ENCODE results near the gene SLC43A2.
"Not testable (repeated sequence)": the region's sequence is repeated elsewhere in the genome, so short reads cannot be mapped to it uniquely, and the experiment has no call there.

Gene SLC43A2

DNA sequence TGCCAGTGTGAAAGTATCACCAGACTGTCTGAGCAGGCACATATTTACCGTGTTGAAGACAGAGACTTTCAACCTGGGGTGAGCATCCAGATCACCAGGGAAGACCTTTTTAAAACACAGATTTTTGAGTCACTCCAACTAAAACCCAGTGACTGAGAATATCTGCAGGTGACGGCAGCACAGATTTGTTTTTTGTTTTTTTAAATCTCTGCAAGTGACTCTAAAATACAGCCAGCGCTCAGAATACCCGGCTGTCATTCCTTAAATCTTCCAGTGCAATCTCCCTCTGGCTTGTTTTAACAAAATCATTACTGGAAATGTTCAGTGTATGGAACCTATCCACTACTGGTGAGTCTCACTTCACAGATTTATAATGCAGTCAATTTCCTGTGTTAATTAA lies 92.9 kb downstream of the SLC43A2 start:
- no peak for DNase-seq (ENCODE audit: low read depth)

DNA sequence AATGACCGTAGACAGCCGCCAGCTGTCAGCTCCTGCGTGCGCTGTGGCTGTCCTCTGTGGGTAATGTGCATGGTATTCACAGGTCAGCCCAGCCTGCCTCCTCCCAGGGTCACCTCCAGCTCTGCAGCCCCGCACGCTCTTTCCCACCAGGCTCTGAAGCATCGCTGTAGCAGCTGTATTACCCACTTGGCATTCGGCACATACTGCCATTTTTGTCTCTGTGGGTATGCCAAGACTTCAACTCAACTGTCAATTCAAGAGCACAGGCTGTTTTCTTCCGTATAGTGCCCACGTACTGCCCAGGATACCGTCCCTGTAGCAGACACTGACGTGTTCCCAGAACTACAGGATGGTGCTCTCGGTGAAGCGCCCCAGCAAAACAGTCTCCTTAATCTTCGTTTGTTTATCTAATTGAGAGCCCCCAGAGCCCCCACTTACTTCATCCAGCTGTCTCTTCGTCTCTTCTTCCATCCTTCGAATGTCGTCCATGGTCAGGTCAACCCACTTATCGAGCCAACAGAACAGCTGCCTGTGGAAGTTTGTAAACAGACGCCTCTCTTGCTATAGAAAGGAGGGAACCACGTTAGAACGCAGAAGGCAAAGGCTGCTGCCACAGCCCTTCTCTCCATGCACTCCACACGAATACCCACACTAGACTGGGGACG lies 94.8 kb downstream of the SLC43A2 start:
- no peak for DNase-seq (ENCODE audit: low read depth)

DNA sequence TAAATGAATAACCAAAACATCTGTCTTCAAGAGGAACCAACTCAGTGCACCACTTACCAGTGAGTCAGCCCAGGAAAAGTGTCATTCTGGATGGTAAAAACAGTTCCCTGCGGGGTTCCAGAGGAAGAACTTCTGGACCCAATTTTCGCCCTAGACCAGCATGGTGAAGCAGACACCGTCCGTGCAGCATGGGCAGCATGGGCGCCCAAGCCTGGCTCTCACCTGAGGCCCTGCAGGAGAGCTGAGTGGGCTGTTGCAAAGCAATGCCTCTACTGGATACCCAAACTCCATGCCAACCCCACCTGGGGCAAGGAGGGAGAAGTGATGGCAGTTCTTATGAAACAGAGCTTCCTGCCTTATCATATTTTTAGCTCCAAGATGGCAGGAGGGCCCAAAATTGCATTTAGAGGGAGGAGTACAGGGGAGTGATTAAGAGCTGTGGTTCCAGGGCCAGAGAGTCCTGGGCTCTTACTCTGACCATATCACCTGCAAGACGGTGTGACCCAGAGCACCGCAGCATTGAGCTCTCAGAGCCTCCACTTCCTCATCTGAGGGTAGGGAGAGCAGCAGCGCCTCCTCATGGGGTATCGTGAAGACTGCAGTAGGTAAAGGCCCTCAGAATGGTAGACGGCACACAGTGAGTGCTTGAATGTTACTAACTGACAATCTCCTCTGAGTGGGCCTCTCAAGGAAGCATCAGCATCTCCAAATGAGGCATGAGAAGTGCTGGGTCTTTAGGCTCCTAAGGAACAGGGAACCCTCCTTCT lies 95.6 kb downstream of the SLC43A2 start:
- DNase-seq (ENCODE audit: low read depth): no peak

DNA sequence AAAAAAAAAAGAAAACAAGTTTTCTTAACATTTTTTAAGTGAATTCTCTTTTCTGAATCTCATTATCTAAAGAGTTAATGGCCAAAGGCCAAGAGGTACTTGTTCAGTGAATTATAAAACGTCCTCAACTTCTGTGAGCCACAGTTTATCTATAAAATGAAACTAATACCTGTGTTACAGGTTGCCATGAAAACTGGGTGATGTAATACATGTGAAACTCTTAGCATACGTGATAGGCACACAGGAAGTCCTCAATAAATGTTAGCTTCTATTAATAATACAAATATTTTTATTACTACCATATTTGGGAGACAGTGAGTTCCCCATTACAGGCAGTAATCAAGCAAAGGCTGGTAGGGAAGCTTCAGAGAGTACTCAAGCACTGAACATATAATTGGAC lies 98.8 kb downstream of the SLC43A2 start:
- DNase-seq (ENCODE audit: low read depth): no peak

DNA sequence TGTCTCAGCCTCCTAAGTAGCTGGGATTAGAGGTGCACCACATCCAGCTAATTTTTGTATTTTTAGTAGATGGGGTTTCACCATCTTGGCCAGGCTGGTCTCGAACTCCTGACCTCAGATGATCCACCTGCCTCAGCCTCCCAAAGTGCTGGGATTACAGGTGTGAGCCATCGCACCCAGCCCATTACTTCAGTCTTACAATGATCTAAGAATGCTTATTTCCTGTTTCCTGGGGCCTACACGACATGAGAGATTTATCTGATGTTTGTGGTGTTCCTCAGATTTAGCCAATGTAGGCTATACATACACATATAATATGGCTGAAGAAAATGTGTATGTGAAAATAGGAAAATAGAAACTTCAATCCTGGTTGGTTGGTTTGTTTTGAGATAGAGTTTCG lies 101.8 kb downstream of the SLC43A2 start:
- DNase-seq (ENCODE audit: low read depth): not testable (repeated sequence)

DNA sequence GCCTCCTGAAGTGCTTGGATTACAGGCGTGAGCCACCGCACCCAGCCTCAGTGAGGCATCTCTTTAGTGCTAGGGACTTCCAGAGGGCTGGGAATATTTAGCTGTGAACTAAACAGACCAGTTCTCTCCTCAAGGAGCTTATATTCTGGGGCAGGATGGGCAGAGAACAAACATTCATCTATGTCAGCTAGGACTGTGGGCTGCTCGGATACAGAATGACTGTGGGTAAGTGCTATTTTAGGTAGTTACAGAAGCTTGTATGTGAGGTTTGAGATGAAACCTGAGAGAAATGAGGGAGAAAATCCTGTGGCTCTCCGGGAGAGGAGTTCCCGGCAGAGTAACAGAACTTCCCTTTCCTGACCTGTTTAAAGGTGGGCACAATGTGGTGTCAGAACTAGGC lies 106.0 kb downstream of the SLC43A2 start:
- DNase-seq (ENCODE audit: low read depth): no peak

DNA sequence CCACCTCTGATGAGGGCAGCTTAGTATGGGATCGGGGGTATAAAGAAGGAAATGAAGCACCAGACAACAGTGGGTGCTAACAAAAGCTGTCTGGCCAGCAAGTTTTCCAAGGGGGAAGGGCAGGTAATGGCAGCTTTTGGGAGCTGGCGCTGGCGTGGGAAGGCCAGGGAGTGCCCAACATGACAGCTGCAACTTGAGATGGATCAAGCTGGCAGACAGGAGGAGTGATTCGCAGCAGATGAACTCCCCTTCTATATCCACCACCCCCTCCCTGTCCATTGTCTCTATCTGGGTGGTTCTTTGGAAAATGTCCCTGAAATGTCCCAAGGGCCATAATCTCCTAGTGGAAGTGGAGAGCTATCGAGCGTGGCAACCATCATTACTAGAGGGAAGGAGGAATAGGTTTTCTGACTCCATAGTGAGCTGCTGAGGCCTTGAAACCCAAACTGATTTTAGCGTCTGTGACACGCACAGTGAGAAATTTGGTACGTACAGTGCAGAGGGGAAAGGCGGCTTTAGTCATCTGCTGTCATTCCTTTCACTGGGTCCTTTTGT lies 107.5 kb downstream of the SLC43A2 start:
- DNase-seq (ENCODE audit: low read depth): no peak

DNA sequence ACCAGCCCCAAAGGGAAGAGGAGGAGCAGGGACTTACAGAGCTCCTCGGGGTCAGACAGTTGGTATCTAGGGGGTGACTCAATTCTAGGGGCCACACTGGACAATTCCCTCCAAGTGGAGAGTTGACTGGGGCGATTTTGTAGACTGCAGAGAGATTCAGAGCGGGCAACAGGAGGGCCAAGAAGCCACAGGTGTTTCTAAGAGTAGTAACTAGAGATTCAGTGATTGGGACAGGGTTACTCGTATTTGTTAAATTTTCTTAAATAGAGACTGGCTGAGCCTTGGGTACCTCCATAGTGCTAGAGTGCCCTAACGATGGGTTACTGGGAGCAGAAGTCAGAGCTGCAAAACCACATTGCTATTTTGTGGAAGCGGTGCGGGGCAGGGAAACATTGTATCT lies 109.0 kb downstream of the SLC43A2 start:
- DNase-seq (ENCODE audit: low read depth): no peak

All from HS-27A (cell line).